ENCODE data around the gene ALB.

The ALB gene

DNA sequence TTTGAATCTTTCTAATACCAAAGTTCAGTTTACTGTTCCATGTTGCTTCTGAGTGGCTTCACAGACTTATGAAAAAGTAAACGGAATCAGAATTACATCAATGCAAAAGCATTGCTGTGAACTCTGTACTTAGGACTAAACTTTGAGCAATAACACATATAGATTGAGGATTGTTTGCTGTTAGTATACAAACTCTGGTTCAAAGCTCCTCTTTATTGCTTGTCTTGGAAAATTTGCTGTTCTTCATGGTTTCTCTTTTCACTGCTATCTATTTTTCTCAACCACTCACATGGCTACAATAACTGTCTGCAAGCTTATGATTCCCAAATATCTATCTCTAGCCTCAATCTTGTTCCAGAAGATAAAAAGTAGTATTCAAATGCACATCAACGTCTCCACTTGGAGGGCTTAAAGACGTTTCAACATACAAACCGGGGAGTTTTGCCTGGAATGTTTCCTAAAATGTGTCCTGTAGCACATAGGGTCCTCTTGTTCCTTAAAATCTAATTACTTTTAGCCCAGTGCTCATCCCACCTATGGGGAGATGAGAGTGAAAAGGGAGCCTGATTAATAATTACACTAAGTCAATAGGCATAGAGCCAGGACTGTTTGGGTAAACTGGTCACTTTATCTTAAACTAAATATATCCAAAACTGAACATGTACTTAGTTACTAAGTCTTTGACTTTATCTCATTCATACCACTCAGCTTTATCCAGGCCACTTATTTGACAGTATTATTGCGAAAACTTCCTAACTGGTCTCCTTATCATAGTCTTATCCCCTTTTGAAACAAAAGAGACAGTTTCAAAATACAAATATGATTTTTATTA lies 28.3 kb downstream of the ALB start:
- TF ChIP-seq, protein P1, sequence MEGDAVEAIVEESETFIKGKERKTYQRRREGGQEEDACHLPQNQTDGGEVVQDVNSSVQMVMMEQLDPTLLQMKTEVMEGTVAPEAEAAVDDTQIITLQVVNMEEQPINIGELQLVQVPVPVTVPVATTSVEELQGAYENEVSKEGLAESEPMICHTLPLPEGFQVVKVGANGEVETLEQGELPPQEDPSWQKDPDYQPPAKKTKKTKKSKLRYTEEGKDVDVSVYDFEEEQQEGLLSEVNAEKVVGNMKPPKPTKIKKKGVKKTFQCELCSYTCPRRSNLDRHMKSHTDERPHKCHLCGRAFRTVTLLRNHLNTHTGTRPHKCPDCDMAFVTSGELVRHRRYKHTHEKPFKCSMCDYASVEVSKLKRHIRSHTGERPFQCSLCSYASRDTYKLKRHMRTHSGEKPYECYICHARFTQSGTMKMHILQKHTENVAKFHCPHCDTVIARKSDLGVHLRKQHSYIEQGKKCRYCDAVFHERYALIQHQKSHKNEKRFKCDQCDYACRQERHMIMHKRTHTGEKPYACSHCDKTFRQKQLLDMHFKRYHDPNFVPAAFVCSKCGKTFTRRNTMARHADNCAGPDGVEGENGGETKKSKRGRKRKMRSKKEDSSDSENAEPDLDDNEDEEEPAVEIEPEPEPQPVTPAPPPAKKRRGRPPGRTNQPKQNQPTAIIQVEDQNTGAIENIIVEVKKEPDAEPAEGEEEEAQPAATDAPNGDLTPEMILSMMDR (conservative IDR thresholded peaks at IDR 0.05), result no peak
- no peak for TF ChIP-seq ZFX (IDR thresholded peaks at IDR 0.05)
- H3K27ac ChIP-seq, result no peak overlapping the region

- TF ChIP-seq, protein P1 (conservative IDR thresholded peaks at IDR 0.05), result no peak
- TF ChIP-seq ZFX (IDR thresholded peaks at IDR 0.05), result no peak
- H3K27ac ChIP-seq, result no peak overlapping the region
Observed at GRCh38 chr4:73433140-73433539, 29.1 kb downstream of the ALB start.

DNA sequence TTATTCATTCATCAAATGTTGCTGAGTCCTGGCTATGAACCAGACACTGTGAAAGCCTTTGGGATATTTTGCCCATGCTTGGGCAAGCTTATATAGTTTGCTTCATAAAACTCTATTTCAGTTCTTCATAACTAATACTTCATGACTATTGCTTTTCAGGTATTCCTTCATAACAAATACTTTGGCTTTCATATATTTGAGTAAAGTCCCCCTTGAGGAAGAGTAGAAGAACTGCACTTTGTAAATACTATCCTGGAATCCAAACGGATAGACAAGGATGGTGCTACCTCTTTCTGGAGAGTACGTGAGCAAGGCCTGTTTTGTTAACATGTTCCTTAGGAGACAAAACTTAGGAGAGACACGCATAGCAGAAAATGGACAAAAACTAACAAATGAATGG lies 30.2 kb downstream of the ALB start:
- TF ChIP-seq ZFX (IDR thresholded peaks at IDR 0.05), result no peak
- TF ChIP-seq, protein P1 (conservative IDR thresholded peaks at IDR 0.05), result peak; percentile 37
- no peak overlapping the region for H3K27ac ChIP-seq

DNA sequence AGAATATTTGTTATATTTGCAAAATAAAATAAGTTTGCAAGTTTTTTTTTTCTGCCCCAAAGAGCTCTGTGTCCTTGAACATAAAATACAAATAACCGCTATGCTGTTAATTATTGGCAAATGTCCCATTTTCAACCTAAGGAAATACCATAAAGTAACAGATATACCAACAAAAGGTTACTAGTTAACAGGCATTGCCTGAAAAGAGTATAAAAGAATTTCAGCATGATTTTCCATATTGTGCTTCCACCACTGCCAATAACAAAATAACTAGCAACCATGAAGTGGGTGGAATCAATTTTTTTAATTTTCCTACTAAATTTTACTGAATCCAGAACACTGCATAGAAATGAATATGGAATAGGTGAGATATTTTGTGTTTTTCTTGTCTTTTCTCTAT lies 31.9 kb downstream of the ALB start, which contains the start of gene AFP:
TSS of gene AFP (plus strand) at position 238 of the 400 bp plus-strand sequence. CDS start at position 280, 42 bp downstream.
- TF ChIP-seq, protein P1 (conservative IDR thresholded peaks at IDR 0.05), result no peak
- no peak for TF ChIP-seq ZFX (IDR thresholded peaks at IDR 0.05)
- no peak within 1 kb of the TSS for H3K27ac ChIP-seq

GRCh38 chr4:73436674-73437557 lies 32.8 kb downstream of the ALB start:
- H3K27ac ChIP-seq, result no peak overlapping the region
- TF ChIP-seq, protein P1 (conservative IDR thresholded peaks at IDR 0.05), result no peak
- TF ChIP-seq ZFX (IDR thresholded peaks at IDR 0.05), result no peak

DNA sequence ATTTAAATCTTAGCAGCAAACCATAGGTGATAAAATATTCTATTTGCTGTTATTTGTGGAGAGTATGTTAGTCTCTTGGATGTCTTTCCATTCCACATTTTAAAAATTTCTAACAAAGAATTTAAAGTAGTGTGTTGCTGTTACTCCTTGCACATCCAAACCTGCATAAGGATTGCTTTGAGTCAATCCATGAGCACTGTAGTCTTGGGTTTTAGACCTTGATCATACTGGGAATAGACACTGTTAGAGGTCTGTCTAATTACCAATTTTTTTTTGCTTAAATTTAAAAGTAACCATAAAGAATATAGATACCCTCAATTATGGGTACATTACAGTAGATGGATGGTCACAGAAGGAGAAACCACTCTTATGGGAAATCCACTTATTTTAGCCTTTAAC lies 33.5 kb downstream of the ALB start:
- TF ChIP-seq ZFX (IDR thresholded peaks at IDR 0.05), result no peak
- TF ChIP-seq, protein P1 (conservative IDR thresholded peaks at IDR 0.05), result no peak
- no peak overlapping the region for H3K27ac ChIP-seq

DNA sequence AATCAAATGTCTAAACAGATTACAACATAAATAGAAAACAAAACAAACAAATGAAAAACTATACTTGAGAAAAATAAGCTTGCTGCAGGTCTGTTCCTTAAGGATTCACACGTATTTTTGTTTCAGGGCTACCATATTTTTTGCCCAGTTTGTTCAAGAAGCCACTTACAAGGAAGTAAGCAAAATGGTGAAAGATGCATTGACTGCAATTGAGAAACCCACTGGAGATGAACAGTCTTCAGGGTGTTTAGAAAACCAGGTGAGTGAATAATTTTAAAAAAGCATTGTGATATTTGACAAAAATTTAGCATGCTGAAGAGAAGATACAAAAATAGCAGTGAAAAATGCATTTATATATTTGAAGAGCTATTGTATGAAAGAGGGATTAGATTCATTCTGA lies 34.0 kb downstream of the ALB start:
- TF ChIP-seq, protein P1 (conservative IDR thresholded peaks at IDR 0.05), result no peak
- no peak for TF ChIP-seq ZFX (IDR thresholded peaks at IDR 0.05)
- no peak overlapping the region for H3K27ac ChIP-seq
